CD14-positive monocyte (primary cell): Measurements from ENCODE around the gene STOML3. TPM values are rescaled to one million over a fixed set of nuclear protein-coding genes. Genes with fewer than 3 reads are reported as not detected.

Experiments
- DNase-seq, 3 donors: peaks; one replicate each; pipeline ENCODE4 v3.0.0-alpha.2; 2011 to 2022
- H2AFZ ChIP-seq: 2 replicates; pipeline ENCODE4 v1.6.0; 2012; ENCODE audit warnings: mild to moderate bottlenecking, low read depth, low read length, inconsistent platforms; ENCODE audit not compliant: insufficient read depth, poor library complexity, severe bottlenecking
- H3K27ac ChIP-seq, 2 donors: 1 replicate in 1 of 2; 2 replicates in 1 of 2; pipeline ENCODE4 v1.5.1; 2012 to 2013; ENCODE audit warnings: low read length in 2 of 2, control low read depth in 1 of 2, inconsistent platforms in 1 of 2, low read depth in 1 of 2, mild to moderate bottlenecking in 1 of 2
- H3K27me3 ChIP-seq, 2 donors: one replicate each; pipeline versions ENCODE4 v1.6.0 to v1.6.1; 2011 to 2013; ENCODE audit warnings: low read length in 2 of 2; ENCODE audit not compliant: control insufficient read depth in 2 of 2, insufficient read depth in 2 of 2
- H3K36me3 ChIP-seq, 2 donors: replicated peaks in 1 of 2; 1 replicate in 1 of 2; 2 replicates in 1 of 2; pipeline versions ENCODE4 v1.5.1 to v1.6.1; 2012 to 2013; ENCODE audit warnings: low read length in 2 of 2, control low read depth in 1 of 2, inconsistent platforms in 1 of 2, mild to moderate bottlenecking in 1 of 2; ENCODE audit not compliant: insufficient read depth in 2 of 2, control insufficient read depth in 1 of 2
- H3K4me1 ChIP-seq, 2 donors: 1 replicate in 1 of 2; 2 replicates in 1 of 2; pipeline versions ENCODE4 v1.5.1 to v1.6.1; 2012 to 2013; ENCODE audit warnings: low read length in 2 of 2, control low read depth in 1 of 2, inconsistent platforms in 1 of 2, mild to moderate bottlenecking in 1 of 2, moderate library complexity in 1 of 2; ENCODE audit not compliant: insufficient read depth in 2 of 2, control insufficient read depth in 1 of 2
- H3K4me2 ChIP-seq: replicated peaks from 2 replicates; pipeline ENCODE3; 2012; ENCODE audit warnings: low read length, moderate library complexity, mild to moderate bottlenecking; ENCODE audit not compliant: poor library complexity, severe bottlenecking; ENCODE audit errors: extremely low read depth
- H3K4me3 ChIP-seq, 3 experiments: fragments of 200-600 bp in 1 of 3; sonication (generic) in 1 of 3; replicated peaks in 1 of 3; 1 replicate in 2 of 3; 2 replicates in 1 of 3; pipeline ENCODE4 v1.5.1; 2011 to 2013; ENCODE audit warnings: low read length in 3 of 3, mild to moderate bottlenecking in 3 of 3, control low read depth in 2 of 3, low read depth in 2 of 3, inconsistent platforms in 1 of 3, moderate library complexity in 1 of 3
- H3K79me2 ChIP-seq: 2 replicates; pipeline ENCODE4 v1.6.0; 2012; ENCODE audit warnings: mild to moderate bottlenecking, control low read depth, inconsistent platforms, low read length, moderate library complexity; ENCODE audit not compliant: insufficient read depth
- H3K9ac ChIP-seq: 2 replicates; pipeline ENCODE4 v1.6.0; 2017; ENCODE audit warnings: low read length, mild to moderate bottlenecking; ENCODE audit not compliant: insufficient read depth, poor library complexity, severe bottlenecking
- H3K9me3 ChIP-seq, 2 donors: replicated peaks in 1 of 2; 1 replicate in 1 of 2; 2 replicates in 1 of 2; pipeline versions ENCODE4 v1.5.1 to v1.6.1; 2012 to 2013; ENCODE audit warnings: low read length in 2 of 2, control low read depth in 1 of 2; ENCODE audit not compliant: control insufficient read depth in 1 of 2, insufficient read depth in 1 of 2
- H4K20me1 ChIP-seq: 2 replicates; pipeline ENCODE4 v1.6.0; 2012; ENCODE audit warnings: mild to moderate bottlenecking, low read length, control low read depth, moderate library complexity; ENCODE audit not compliant: insufficient read depth
- H3K27ac Mint-ChIP-seq, 7 donors: one replicate each; pipeline ENCODE4 v1.8.0; 2020; ENCODE audit warnings: mild to moderate bottlenecking in 7 of 7, mixed read lengths in 7 of 7, moderate library complexity in 6 of 7, inconsistent platforms in 2 of 7
- H3K27me3 Mint-ChIP-seq, 3 donors: one replicate each; pipeline ENCODE4 v1.8.0; 2021 to 2022; ENCODE audit warnings: low read depth in 3 of 3, mild to moderate bottlenecking in 3 of 3, mixed read lengths in 3 of 3, moderate library complexity in 3 of 3, inconsistent platforms in 1 of 3
- H3K36me3 Mint-ChIP-seq, 2 donors: one replicate each; pipeline ENCODE4 v1.8.0; 2020; ENCODE audit warnings: mixed read lengths in 2 of 2, inconsistent platforms in 1 of 2, mild to moderate bottlenecking in 1 of 2
- H3K4me1 Mint-ChIP-seq: one replicate; pipeline ENCODE4 v1.8.0; 2020; ENCODE audit warnings: mild to moderate bottlenecking, mixed read lengths
- H3K4me3 Mint-ChIP-seq, 2 donors: one replicate each; pipeline ENCODE4 v1.8.0; 2020; ENCODE audit warnings: mild to moderate bottlenecking in 2 of 2, mixed read lengths in 2 of 2, moderate library complexity in 1 of 2
- H3K9me3 Mint-ChIP-seq, 7 donors: one replicate each; pipeline ENCODE4 v1.8.0; 2020 to 2022; ENCODE audit warnings: mixed read lengths in 7 of 7, mild to moderate bottlenecking in 6 of 7, moderate library complexity in 6 of 7, inconsistent platforms in 2 of 7
- WGBS: methylation state at CpG from one replicate; pipeline ENCODE4 v1.1.5; 2013; ENCODE audit warnings: missing lambda C conversion rate; ENCODE audit not compliant: insufficient coverage; 5-methylcytosine and 5-hydroxymethylcytosine counted together
- intact Hi-C, 2 donors: fragments of 100-400 bp; cut with micrococcal nuclease; formaldehyde crosslinking; loops; one replicate each; pipeline versions ENCODE4 v1.15.0 to v1.15.1; 2023
- polyA plus RNA-seq, 3 donors: library from polyadenylated mRNA; depleted of rRNA in 1 of 3; unstranded in 2 of 3; stranded (reverse) in 1 of 3; fragments of 300-500 nt in 2 of 3; fragments of >200 nt in 1 of 3; fragmentation: Illumina TruSeq in 2 of 3; gene quantifications; 1 replicate in 2 of 3; 2 replicates in 1 of 3; pipeline ENCODE4 v1.2.3, GENCODE V29; 2012 to 2021
- TF ChIP-seq, protein P1 (sequence below): fragments of 200-600 bp; IDR thresholded peaks from one replicate; pipeline ENCODE4 v1.8.0; 2022; ENCODE audit warnings: antibody characterized with exemption, mild to moderate bottlenecking

Gene STOML3
- polyA plus RNA-seq, 3 donors: not detected

DNA sequence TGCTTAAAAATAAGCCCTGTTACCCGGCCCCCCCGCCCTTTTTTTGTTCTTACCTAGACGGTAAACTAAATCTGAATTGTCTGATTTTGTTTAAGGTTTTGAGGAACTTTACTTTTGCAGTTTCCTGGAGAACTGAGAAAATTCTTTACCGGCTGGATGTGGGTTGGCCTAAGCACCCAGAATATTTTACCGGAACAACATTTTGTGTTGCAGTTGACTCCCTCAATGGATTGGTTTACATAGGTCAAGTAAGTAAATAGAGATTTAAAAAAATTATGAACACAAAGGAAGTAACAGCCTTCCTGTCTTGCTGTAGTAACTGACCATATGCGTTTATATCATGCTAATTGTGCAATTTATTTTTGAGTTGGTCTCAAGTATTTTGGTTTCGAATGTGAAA lies 48.4 kb upstream of the STOML3 start:
- no peaks in the 10 kb centered on the region for H3K9me3 ChIP-seq
- H3K36me3 Mint-ChIP-seq: peaks cover 14 to 15% of the 10 kb centered on the region in 2 donors
- peak; percentile 21 to 37 (median 24) for DNase-seq
- H3K4me3 Mint-ChIP-seq: peak overlapping the region; percentile 93 to 99
- WGBS: 0% methylated on average over 1 of the region's 7 CpGs
- peak overlapping the region; percentile 91 to 98 for H3K27ac ChIP-seq
- H3K9me3 Mint-ChIP-seq: no peaks in the 10 kb centered on the region
- peak overlapping the region; percentile 96 to 99 (median 97) for H3K27ac Mint-ChIP-seq
- H3K4me3 ChIP-seq: peak overlapping the region; percentile 84 to 97 (median 94)
- H3K4me1 ChIP-seq: peaks cover 49 to 58% of the 10 kb centered on the region in 2 donors
- peak overlapping the region; percentile 83 for H2AFZ ChIP-seq
- H3K79me2 ChIP-seq: peaks cover 88% of the 10 kb centered on the region
- H3K36me3 ChIP-seq: peaks cover 2 to 16% of the 10 kb centered on the region in 2 donors
- H3K4me1 Mint-ChIP-seq: peaks cover 55% of the 10 kb centered on the region
- H4K20me1 ChIP-seq: peaks cover 31% of the 10 kb centered on the region
- no peaks in the 10 kb centered on the region for H3K27me3 ChIP-seq
- TF ChIP-seq, protein P1, sequence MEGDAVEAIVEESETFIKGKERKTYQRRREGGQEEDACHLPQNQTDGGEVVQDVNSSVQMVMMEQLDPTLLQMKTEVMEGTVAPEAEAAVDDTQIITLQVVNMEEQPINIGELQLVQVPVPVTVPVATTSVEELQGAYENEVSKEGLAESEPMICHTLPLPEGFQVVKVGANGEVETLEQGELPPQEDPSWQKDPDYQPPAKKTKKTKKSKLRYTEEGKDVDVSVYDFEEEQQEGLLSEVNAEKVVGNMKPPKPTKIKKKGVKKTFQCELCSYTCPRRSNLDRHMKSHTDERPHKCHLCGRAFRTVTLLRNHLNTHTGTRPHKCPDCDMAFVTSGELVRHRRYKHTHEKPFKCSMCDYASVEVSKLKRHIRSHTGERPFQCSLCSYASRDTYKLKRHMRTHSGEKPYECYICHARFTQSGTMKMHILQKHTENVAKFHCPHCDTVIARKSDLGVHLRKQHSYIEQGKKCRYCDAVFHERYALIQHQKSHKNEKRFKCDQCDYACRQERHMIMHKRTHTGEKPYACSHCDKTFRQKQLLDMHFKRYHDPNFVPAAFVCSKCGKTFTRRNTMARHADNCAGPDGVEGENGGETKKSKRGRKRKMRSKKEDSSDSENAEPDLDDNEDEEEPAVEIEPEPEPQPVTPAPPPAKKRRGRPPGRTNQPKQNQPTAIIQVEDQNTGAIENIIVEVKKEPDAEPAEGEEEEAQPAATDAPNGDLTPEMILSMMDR: no peak
- H3K4me2 ChIP-seq: peak overlapping the region; percentile 81
- H3K9ac ChIP-seq: peak overlapping the region; percentile 79
- intact Hi-C loops: no loop called here
- peaks cover 0 to 3% (median 2%) of the 10 kb centered on the region in 3 donors for H3K27me3 Mint-ChIP-seq

- intact Hi-C loops: no loop called here
- TF ChIP-seq, protein P1: no peak
- Histone ChIP-seq H3K27ac (peak overlapping the region; percentile 91 to 98), H3K36me3 (peaks cover 2 to 12% of the 10 kb centered on the region in 2 donors), H3K4me2 (peak overlapping the region; percentile 81), H3K27me3 (no peaks in the 10 kb centered on the region), H3K79me2 (peaks cover 88% of the 10 kb centered on the region), H3K4me1 (peaks cover 49 to 60% of the 10 kb centered on the region in 2 donors), H2AFZ (peak overlapping the region; percentile 83), H3K9me3 (no peaks in the 10 kb centered on the region), H4K20me1 (peaks cover 36% of the 10 kb centered on the region), H3K4me3 (peak overlapping the region; percentile 84 to 97 (median 94)), H3K9ac (peak overlapping the region; percentile 79)
- H3K27me3 Mint-ChIP-seq: peaks cover 0 to 3% (median under 1%) of the 10 kb centered on the region in 3 donors
- peak; percentile 29 to 38 (median 29) for DNase-seq
- H3K4me3 Mint-ChIP-seq: peak overlapping the region; percentile 93 to 99
- no peaks in the 10 kb centered on the region for H3K9me3 Mint-ChIP-seq
- peak overlapping the region; percentile 96 to 99 (median 97) for H3K27ac Mint-ChIP-seq
- whole genome bisulfite sequencing: 0% methylated on average over 2 of the region's 15 CpGs
- H3K36me3 Mint-ChIP-seq: peaks cover 12 to 15% of the 10 kb centered on the region in 2 donors
- peaks cover 58% of the 10 kb centered on the region for H3K4me1 Mint-ChIP-seq
Measured at GRCh38 chr13:39038569-39039030, 48.0 kb upstream of the STOML3 start.
